GM19023 (cell line): ENCODE data around the gene LY6G6D.

Source experiments
- ATAC-seq: cut with Tn5 transposase; IDR thresholded peaks from one replicate; pipeline ENCODE4 v1.9.1; 2021; ENCODE audit warnings: mild to moderate bottlenecking, moderate library complexity; ENCODE audit not compliant: unreplicated experiment

Gene LY6G6D

DNA sequence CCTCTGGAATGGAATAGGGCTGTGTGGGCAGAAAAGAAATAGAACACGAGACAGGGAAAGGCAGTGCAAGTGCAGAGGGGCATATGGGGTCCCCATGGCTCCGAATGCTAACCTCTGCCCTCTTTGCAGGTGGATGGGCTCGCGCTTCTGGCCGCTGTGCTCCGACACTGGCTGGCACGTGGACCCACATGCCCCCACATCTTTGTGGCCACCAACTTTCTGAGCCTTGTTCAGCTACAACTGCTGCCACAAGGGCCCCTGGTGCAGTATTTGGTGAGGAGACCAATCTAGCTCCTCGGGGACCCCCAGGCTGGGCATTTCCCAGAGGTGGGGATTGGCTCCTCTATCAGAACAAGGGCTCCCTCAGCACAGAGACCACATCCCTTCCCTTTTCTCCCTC lies 46.2 kb downstream of the LY6G6D start:
- no peak for ATAC-seq

- no peak for ATAC-seq
Measured at GRCh38 chr6:31762356-31762755, 47.2 kb downstream of the LY6G6D start, which contains the start of gene SAPCD1. SAPCD1 (plus strand) TSS chr6:31762656; CDS start chr6:31763055, 399 bp downstream.

DNA sequence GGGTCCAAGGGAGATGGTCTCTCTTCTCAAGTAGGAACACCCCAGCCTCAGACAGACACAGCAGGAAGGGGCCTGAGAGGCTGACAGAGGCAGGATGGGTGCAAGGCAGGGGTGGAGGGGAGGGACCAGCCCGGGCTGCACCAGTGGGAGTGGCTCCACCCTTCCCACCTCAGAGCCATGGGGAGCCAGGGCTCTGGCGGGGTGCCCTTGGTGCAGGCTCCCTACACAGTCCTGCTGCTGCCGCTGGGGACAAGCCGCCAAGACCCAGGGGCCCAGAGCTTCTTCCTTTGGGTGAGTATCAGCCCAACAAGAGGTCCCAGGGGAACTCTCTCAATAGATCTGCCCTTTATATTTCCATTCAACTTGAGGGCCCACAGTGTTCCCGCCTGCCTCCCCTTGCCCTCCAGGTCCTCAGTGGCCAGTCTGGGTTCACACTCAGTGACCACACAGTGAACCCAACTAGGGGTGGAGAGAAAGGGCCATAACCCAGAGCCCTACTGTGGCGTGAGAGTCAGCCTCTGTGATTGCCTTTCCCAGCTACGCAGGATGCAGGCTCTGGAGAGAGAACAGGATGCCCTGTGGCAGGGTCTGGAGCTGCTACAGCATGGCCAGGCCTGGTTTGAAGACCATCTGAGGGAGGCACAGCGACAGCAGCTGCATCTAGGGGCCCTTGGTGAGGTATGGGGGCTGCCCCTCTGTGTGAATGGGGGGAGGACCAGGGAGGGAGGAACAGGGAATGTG lies 47.9 kb downstream of the LY6G6D start:
- no peak for ATAC-seq

DNA sequence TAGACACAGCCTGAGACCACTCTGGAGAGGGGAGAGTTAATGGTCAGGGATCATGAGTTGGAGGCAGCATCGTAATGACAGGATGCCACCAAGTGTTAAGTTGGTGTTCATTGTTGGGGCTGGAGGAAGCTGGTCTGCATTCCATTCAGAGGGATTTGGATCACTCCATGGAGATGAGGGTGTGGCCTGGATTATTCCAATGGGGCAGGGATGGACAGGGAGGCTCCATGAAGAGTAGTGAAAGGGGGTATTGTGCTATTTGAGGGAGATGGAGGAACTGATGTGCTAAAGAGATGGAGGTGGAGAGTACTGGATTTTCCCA lies 48.4 kb downstream of the LY6G6D start:
- no peak for ATAC-seq

DNA sequence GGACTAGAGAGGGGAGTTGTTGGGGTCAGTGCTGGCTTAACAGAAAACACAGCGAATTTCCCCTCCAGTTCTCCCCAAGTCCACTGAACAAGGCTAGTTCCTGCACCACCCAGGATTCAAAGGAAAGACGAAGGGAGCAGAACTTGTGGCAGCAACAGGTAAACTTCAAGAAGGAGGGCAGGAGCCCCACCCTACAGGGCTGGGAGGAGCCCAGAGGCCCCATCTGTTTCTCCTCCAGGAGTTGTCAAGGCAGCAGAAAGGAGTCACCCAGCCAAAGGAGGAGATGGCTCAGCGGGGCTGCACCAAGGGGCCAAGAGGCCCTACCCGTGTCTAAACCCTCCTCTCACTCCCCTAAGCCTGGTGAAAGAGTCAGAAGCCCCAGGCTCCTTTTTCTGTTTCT lies 49.0 kb downstream of the LY6G6D start:
- ATAC-seq = no peak

- no peak for ATAC-seq
Measured at GRCh38 chr6:31765559-31765909, 50.4 kb downstream of the LY6G6D start.

DNA sequence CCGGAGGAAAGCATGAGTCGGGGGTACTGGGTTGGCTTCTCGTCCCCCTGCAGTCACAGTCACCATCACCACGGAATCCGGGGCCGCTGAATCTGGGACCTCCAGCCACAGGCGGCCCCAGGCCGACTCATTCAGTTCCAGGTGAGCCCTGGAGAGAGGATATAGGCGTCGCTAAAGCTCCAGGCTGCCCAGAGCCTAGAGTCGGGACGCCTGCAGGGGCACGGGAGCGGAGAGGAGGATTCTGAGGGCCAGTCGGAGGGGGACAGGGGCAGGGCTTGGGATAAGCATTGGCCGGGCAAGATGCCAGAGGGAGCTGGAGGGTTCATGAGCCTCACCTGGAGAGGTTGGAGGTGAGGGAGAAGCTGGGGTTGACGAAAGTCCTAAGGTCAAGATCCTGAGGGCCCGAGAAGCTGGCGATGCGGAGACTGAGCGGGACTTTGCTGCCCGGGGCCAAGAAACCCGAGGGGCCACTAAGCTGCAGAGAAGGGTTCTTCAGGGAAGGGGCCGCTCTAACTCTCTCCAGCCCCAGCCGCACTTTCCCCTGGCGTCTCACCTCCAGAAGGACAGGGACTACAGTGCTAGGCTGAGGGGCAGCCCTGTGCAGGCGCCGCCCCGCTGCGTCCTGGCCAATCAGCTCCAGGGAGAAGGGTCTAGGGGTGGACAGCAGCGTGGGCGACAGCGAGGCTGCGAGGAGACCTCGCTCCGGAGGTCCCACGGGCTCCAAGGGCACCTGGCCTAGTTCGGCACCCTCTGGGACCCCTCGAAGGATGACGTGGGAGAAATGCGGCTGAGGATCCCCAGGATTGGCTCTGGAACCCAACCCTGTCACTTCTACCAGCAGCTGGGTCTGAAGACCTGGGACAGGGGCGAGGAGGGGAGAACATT lies 51.0 kb downstream of the LY6G6D start:
- no peak for ATAC-seq

DNA sequence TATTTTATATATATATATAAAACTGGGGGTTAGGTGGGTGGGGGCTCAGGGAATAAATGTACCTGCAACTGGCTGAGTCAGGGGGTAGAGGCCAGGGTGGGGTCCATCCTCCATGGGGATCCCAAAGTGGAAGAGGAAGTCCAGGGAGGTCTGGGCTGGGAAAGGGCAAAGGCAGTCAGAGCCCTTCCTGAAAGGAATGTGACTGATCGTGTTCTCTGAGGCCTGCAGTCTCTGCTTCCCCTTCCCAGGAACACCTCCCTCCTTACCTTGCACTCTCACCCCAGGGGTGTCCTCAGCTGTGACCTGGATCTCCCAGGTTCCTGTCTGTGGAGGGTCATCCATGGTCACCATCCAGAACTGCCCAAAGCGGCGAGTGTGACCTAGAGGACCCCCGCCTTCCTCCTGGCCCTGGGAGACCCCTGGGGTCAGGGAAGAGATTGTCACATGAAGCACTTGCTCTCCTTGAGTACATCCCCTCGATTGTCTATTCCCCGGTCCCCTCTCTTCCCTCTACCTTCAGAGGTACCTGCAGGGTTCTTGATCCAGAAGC lies 52.0 kb downstream of the LY6G6D start:
- no peak for ATAC-seq
